ENCODE results near the gene RBMS3. TPM values are rescaled to one million over a fixed set of nuclear protein-coding genes. Genes with fewer than 3 reads are reported as not detected.

The RBMS3 gene
- total and polyA plus RNA-seq, 2 experiments from 2014 or later, result 3.2 to 7.4 TPM

- TF ChIP-seq CREB1 (CRISPR knock-in tag; IDR thresholded peaks at IDR 0.05; ENCODE audit: low read depth) (no peak), REST (IDR thresholded peaks at IDR 0.05; ENCODE audit: unreplicated experiment) (no peak), ZNF114 (CRISPR knock-in tag; IDR thresholded peaks at IDR 0.05) (no peak), JUNB (IDR thresholded peaks at IDR 0.05; ENCODE audit: unreplicated experiment) (no peak), CTCF (conservative IDR thresholded peaks at IDR 0.05; ENCODE audit: low read depth in 2 of 2) (no peak), ZNF462 (CRISPR knock-in tag; IDR thresholded peaks at IDR 0.05) (no peak), POLR2AphosphoS5 (IDR thresholded peaks at IDR 0.05; ENCODE audit: low read depth) (no peak), EZH2 (IDR thresholded peaks at IDR 0.05; ENCODE audit: low read depth, unreplicated experiment) (no peak), ETS1 (IDR thresholded peaks at IDR 0.05) (no peak), ZNF331 (CRISPR knock-in tag; IDR thresholded peaks at IDR 0.05; ENCODE audit: low read depth) (no peak), NANOG (IDR thresholded peaks at IDR 0.05; ENCODE audit: borderline replicate concordance) (no peak), STAT1 (IDR thresholded peaks at IDR 0.05; ENCODE audit: unreplicated experiment) (no peak)
These were observed 67.4 kb downstream of the RBMS3 start for GRCh38 chr3:29348316-29348715.

More at GRCh38 chr3:29348316-29348715, 67.4 kb downstream of the RBMS3 start:
- no peaks in the 10 kb centered on the region for H3K36me3 ChIP-seq (ENCODE audit: insufficient read depth)
- Mint-ChIP-seq H3K27ac (no peak overlapping the region), H3K4me3 (no peak overlapping the region), H3K27me3 (ENCODE audit: insufficient read depth, low read depth, poor library complexity) (no peaks in the 10 kb centered on the region), H3K4me1 (peaks cover 56% of the 10 kb centered on the region), H3K36me3 (ENCODE audit: low read depth) (no peaks in the 10 kb centered on the region), H3K9me3 (no peaks in the 10 kb centered on the region)
- H3K4me3 ChIP-seq, result no peak overlapping the region
- H2AFZ ChIP-seq, result no peak overlapping the region
- no peaks in the 10 kb centered on the region for H3K27me3 ChIP-seq (ENCODE audit: insufficient read depth)
- H3K79me2 ChIP-seq (replicated peaks; ENCODE audit: insufficient read depth), result no peaks in the 10 kb centered on the region
- peak overlapping the region; percentile 91; the same call in 1 of the 2 replicates for H3K27ac ChIP-seq (ENCODE audit: low read depth)
- no peaks in the 10 kb centered on the region for H4K20me1 ChIP-seq (replicated peaks; ENCODE audit: insufficient read depth)
- no peak overlapping the region for H3K4me2 ChIP-seq
- DNase-seq (ENCODE audit: low spot score) (no peak), ATAC-seq (no peak)
- peaks cover 4% of the 10 kb centered on the region; the same call in 1 of the 2 replicates for H3K9me2 ChIP-seq (ENCODE audit: insufficient read depth)
- H3F3A ChIP-seq (replicated peaks; ENCODE audit: low read depth), result no peaks in the 10 kb centered on the region
- H3K4me1 ChIP-seq (ENCODE audit: insufficient read depth), result peaks cover 56% of the 10 kb centered on the region
